Stimulated activated CD4-positive, alpha-beta T cell treated with anti-CD3 and anti-CD28 coated beads, Interleukin-4, amount 100 ng/mL, for 48 hours (primary cell): ENCODE data around the gene HSF2BP.
"Not testable (repeated sequence)": the region's sequence is repeated elsewhere in the genome, so short reads cannot be mapped to it uniquely, and the experiment has no call there.

Experiments used
- DNase-seq, 2 donors: peaks; one replicate each; pipeline ENCODE4 v3.0.0-alpha.2; 2020; ENCODE audit warnings: low read depth in 2 of 2

HSF2BP gene

GRCh38 chr21:43516860-43517627, 142.2 kb downstream of the HSF2BP start:
- DNase-seq: not testable (repeated sequence)

- DNase-seq: not testable (repeated sequence)
These were observed 142.9 kb downstream of the HSF2BP start for GRCh38 chr21:43516295-43516847.

GRCh38 chr21:43514834-43515233, 144.5 kb downstream of the HSF2BP start:
- not testable (repeated sequence) for DNase-seq

GRCh38 chr21:43513023-43513422, 146.3 kb downstream of the HSF2BP start:
- DNase-seq: not testable (repeated sequence)

GRCh38 chr21:43511209-43511608, 148.1 kb downstream of the HSF2BP start:
- DNase-seq: not testable (repeated sequence)

- not testable (repeated sequence) for DNase-seq
These were observed 148.6 kb downstream of the HSF2BP start for GRCh38 chr21:43510669-43511068.

GRCh38 chr21:43503892-43504291, 155.4 kb downstream of the HSF2BP start:
- not testable (repeated sequence) for DNase-seq

- DNase-seq: not testable (repeated sequence)
These were observed 156.1 kb downstream of the HSF2BP start for GRCh38 chr21:43503075-43503750.

- DNase-seq: not testable (repeated sequence)
These were observed 156.7 kb downstream of the HSF2BP start for GRCh38 chr21:43502407-43503071.

GRCh38 chr21:43498924-43499323, 160.4 kb downstream of the HSF2BP start:
- DNase-seq: not testable (repeated sequence)

- not testable (repeated sequence) for DNase-seq
These were observed 161.2 kb downstream of the HSF2BP start for GRCh38 chr21:43498065-43498464.

- DNase-seq: not testable (repeated sequence)
These were observed 164.8 kb downstream of the HSF2BP start for GRCh38 chr21:43494279-43495012.

GRCh38 chr21:43493471-43493870, 165.8 kb downstream of the HSF2BP start:
- not testable (repeated sequence) for DNase-seq

GRCh38 chr21:43488235-43488634, 171.1 kb downstream of the HSF2BP start:
- not testable (repeated sequence) for DNase-seq

- not testable (repeated sequence) for DNase-seq
These were observed 173.2 kb downstream of the HSF2BP start for GRCh38 chr21:43486051-43486450.

GRCh38 chr21:43485016-43485415, 174.3 kb downstream of the HSF2BP start:
- DNase-seq: not testable (repeated sequence)

- not testable (repeated sequence) for DNase-seq
These were observed 180.1 kb downstream of the HSF2BP start for GRCh38 chr21:43479197-43479596.
